GM03348 (cell line): ENCODE measurements around the gene ACSBG1.
"Not testable (repeated sequence)": the region's sequence is repeated elsewhere in the genome, so short reads cannot be mapped to it uniquely, and the experiment has no call there.

Experiments used
- DNase-seq: peaks from one replicate; pipeline ENCODE4 v3.0.0; 2012; ENCODE audit warnings: low spot score

Gene ACSBG1

DNA sequence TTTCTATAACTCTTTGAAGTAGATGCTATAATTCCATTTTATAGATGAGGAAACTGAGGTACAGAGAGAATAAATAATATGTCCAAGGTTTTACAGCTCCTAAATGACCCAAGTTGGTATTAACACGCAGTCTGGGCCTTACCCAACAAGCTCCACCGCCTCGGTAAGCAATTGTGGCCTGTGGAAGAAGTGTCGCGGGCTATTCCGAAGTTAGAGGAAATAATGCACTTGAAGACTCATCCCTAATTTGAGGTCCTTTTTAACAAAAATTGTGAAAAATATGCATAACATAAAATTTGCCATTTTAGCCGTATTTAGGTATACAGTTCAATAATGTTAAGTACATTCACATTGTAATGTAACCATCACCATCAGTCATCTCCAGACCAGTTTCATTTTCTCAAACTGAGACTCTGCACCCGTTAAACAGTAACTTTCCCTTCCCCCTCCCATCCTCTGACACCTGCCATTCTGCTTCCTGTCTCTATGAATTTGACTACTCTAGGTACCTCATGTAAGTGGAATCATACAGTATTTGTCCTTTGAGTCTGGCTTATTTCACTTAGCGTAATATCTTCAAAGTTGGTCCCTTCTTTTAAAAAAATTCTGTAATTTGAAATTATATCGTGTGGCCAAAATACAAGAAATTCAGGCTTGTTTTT lies 67.0 kb downstream of the ACSBG1 start:
- DNase-seq: no peak

DNA sequence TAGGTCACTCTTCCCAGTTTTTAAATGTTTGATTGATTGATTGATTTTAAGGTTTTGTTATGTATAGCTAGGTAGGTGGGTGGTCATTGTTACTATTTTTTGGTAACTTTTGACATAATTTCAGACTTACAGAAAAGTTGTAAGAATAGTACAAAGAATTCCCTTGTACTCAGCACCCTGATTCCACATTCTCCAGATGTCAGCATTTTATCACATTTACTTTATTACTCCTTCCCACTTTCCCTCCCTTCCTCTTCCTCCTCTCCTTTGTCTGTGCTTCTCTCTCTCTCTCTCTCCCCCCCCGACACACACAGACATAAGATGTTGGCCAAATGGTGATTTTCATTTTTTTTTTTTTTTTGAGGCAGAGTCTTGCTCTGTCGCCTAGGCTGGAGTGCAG lies 70.4 kb downstream of the ACSBG1 start:
- DNase-seq: no peak

GRCh38 chr15:78162038-78162437 lies 72.3 kb downstream of the ACSBG1 start:
- no peak for DNase-seq

- no peak for DNase-seq
These were observed 75.0 kb downstream of the ACSBG1 start for GRCh38 chr15:78159395-78159794.

GRCh38 chr15:78157203-78157602 lies 77.2 kb downstream of the ACSBG1 start:
- DNase-seq: no peak

GRCh38 chr15:78156653-78157052 lies 77.7 kb downstream of the ACSBG1 start:
- no peak for DNase-seq

DNA sequence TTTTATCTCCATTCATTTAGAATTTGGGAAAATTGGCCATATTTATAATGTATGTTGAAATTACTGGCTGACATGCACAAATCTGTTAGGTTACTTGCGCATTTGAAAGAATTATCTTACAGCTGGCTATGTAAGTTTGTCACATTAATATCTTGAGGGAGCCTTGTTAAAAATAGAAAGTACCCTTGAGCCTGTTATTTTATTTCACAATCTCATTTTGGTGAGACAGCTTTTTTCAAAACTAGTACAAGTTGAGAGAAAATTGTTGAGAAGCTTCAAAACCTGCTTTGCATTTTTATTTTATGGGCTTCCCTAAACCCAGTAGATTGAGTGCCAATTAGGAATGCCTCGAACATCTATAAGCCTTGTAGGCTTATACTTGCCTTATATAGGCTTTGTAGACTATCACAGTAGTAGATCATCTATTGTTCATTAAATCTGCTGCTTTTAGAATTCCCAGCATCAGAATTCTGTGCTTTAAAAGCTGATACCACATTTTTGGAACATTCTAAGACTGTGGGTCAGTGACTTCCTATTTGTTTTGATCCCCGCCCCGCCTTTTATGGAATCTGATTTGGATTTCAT lies 78.9 kb downstream of the ACSBG1 start:
- no peak for DNase-seq

GRCh38 chr15:78154955-78155354 lies 79.4 kb downstream of the ACSBG1 start:
- no peak for DNase-seq

DNA sequence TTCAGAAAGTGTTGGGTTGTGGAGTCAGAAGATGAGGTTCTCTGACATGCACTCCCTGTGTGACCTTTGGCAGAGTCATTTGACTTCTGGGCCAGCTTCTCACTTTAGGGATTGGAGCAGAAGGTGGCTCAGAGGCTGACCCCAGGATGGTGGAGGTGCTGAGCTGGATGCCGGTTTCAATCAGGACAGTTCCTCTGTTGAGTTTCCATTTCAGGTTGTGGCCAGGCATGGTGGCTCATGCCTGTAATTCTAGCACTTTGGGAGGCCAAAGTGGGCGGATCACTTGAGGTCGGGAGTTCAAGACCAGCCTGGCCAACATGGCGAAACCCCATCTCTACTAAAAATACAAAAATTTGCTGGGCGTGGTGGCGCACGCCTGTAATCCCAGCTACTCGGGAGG lies 83.3 kb downstream of the ACSBG1 start:
- not testable (repeated sequence) for DNase-seq

- DNase-seq: no peak
These were observed 84.3 kb downstream of the ACSBG1 start for GRCh38 chr15:78149805-78150751.

DNA sequence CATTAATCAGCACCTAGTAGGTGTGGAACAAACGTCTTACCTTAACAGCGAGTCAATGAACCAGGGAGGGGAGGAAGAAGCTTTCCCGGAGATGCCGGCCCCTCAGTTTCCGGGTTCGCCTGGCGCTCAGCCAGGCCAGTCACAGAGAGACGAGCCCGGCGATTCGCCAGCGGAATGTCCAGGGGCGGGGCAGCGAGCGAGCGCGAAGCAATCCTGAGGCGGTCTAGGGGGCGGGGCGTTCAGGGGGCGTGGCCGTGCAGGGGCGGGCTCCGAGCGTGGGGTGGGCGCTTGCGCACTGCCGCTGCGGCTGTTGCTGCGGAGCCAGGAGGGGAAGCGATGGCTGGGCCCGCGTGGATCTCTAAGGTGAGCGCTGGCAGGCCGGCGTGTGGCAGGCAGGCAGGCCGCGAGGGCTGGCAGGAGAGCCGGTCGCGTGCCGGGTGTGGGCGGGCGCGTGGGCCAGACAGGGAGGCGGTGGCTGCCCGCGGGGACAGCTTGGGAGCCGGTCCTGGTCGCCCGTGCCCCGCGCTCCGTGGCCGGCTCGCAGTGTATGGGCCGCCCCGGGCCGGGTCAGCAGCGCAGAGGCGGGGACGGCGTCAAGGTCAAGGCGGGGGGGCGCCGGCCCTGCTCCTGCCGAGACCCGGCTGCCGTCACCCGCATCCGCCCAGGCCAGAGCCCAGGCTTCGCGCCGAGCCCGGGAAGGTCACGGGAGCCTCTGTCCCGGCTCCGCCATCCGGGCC lies 85.1 kb downstream of the ACSBG1 start, which contains the start of gene IDH3A:
Gene IDH3A, plus strand, starts transcription at position 295 of the 737 bp plus-strand sequence. Its CDS starts 42 bp downstream, at position 337.
- DNase-seq: peak; percentile 100

GRCh38 chr15:78148392-78149067 lies 85.8 kb downstream of the ACSBG1 start:
- DNase-seq: no peak

DNA sequence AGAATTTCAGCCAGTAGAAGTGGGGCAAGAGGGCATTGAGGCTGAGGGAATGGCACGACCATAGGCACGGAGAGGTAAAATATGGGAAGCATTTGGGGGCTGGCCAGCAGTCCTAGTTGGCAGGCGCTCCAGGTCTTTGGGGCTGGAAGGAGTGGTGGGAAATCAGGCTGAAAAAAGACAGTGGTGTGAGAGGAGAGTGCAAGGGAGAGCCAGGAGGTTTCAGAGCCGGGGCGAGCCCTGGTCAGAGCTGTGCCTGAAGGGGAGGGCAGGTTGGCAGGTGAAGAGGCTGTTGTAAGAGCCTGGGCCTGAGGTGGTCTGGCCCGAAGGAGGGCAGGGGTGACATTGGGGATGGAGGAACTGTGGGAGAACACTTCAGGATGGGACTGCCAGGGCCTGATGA lies 86.8 kb downstream of the ACSBG1 start:
- no peak for DNase-seq

DNA sequence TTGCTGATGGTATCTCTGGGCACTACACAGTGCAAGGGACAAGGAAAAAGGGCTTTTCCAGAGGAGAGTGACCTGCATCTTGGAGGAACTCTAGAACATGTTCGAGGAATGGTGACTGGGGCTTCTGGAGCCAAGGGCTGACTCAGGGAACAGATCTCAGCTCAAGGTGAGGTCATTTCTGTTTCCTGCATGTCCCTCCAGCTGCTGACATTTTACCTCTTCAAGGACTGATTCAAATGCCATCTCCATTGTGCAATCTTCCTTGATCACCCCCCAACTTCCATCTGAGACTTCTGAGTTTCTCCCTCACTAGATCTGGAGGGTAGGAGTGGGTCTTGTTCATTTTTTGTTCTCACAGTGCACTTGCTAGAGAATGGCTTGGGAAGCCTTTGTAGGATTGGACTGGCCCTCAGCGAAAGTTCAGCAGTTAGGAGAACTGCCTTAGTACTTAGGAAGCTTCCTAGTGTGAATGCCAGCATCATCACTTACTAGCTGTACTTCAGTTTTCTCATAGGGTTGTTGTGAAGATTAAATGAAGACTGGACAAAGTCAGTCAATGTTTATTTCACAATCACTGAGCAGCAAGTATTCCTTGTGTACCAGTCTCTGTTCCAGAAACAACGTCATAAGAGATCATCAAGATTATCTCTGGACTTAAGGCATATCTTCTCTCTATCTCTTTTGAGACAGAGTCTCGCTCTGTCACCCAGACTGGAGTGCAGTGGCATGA lies 87.8 kb downstream of the ACSBG1 start:
- DNase-seq: no peak

DNA sequence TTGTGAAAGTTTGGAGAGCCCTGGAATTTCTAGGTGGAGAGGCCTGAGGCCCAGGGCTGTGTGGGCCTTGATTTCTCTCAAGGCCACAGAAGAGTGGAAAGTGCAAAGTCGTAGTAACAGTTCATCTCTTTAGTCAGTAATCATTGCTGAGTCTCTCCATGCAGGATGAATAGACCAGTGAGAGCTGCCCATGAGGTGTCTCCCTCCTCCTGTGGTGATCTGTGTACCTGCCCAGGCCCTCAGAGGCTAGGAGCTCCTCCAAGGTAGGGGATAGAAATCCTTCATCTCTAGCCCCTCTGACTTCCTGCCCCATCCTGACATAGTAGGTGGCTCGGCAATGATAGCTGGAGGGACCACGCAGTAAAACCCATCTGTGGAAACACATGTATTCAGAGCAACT lies 92.0 kb downstream of the ACSBG1 start:
- DNase-seq: no peak

DNA sequence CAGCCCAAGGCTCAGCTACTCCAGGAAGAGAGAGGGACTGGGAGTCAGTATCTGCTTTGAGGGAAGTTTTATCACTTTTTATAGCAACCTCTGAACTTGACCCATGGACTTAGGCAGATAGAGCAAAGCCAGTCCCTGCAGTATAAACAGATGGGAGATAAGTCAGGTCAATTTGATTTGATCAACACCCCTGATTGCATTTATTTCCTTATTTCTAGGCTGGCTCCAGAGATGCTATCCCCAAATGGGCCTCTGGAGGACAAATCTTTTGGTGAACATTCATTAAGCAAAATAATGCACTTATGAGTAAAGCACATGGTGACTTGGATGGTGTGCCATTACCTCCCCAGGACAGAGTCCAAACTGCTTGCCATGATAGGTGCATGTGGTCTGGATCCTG lies 94.1 kb downstream of the ACSBG1 start:
- DNase-seq: no peak

DNA sequence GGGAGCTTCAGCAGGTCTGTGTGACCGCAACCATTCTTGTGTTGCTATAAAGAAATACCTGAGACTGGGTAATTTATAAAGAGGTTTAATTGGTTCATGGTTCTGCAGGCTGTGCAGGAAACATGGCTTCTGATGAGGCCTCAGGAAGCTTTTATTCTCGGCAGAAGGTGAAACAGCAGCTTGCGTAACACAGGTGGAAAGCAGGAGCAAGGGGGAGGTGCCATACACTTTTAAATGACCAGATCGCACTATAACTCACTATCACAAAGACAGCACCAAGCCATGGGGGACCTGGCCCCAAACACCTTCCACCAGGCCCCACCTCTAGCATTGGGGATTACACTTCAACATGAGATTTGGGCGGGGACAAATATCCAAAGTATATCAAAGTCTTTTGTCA lies 94.8 kb downstream of the ACSBG1 start:
- DNase-seq: no peak

GRCh38 chr15:78133801-78134200 lies 100.6 kb downstream of the ACSBG1 start:
- no peak for DNase-seq

- peak; percentile 96 for DNase-seq
These were observed 102.9 kb downstream of the ACSBG1 start, which contains the start of gene CIB2 for GRCh38 chr15:78131295-78132061. Gene CIB2, minus strand, starts transcription at chr15:78131445. Its CDS starts 230 bp downstream, at chr15:78131215.
